ENCODE data around the gene IQCN.
"Not testable (repeated sequence)": the region's sequence is repeated elsewhere in the genome, so short reads cannot be mapped to it uniquely, and the experiment has no call there.

Gene IQCN

GRCh38 chr19:18209912-18210311, 64.3 kb downstream of the IQCN start:
- not testable (repeated sequence) for DNase-seq (ENCODE audit: low read depth in 2 of 2)

- DNase-seq (ENCODE audit: low read depth in 2 of 2), result no peak
Measured at GRCh38 chr19:18208098-18208951, 65.9 kb downstream of the IQCN start.

Data from stimulated activated CD8-positive, alpha-beta memory T cell treated with anti-CD3 and anti-CD28 coated beads, Interleukin-15, amount 100 ng/mL, for 48 hours (primary cell).